Hepatocyte (in vitro differentiated cells): Measurements from ENCODE around the gene ZNF687. TPM values are rescaled to one million over a fixed set of nuclear protein-coding genes. Genes with fewer than 3 reads are reported as not detected.

ENCODE experiments used
- DNase-seq: peaks from one replicate; pipeline ENCODE4 v3.0.0-alpha.2; 2016; ENCODE audit warnings: low spot score
- H2AFZ ChIP-seq: fragments of 200-600 bp; sonication (generic); 2 replicates; pipeline ENCODE4 v1.6.0; 2016; ENCODE audit warnings: antibody characterized with exemption, mild to moderate bottlenecking
- H3K27ac ChIP-seq: fragments of 200-600 bp; sonication (generic); 2 replicates; pipeline ENCODE4 v1.5.1; 2016; ENCODE audit warnings: mild to moderate bottlenecking
- H3K27me3 ChIP-seq: fragments of 200-600 bp; sonication (generic); 2 replicates; pipeline ENCODE4 v1.6.1; 2016
- H3K36me3 ChIP-seq: fragments of 200-600 bp; sonication (generic); replicated peaks from 2 replicates; pipeline ENCODE4 v1.5.1; 2016; ENCODE audit warnings: low read depth; ENCODE audit not compliant: insufficient read depth
- H3K4me1 ChIP-seq: fragments of 200-600 bp; sonication (generic); 2 replicates; pipeline ENCODE4 v1.5.1; 2016; ENCODE audit warnings: mild to moderate bottlenecking, moderate library complexity; ENCODE audit not compliant: insufficient read depth
- H3K4me2 ChIP-seq: fragments of 200-600 bp; sonication (generic); 2 replicates; pipeline ENCODE4 v1.6.0; 2016
- H3K4me3 ChIP-seq: fragments of 200-600 bp; sonication (generic); 2 replicates; pipeline ENCODE4 v1.5.1; 2016; ENCODE audit warnings: mild to moderate bottlenecking
- H3K79me2 ChIP-seq: fragments of 200-600 bp; sonication (generic); 2 replicates; pipeline ENCODE4 v1.6.0; 2017; ENCODE audit warnings: mild to moderate bottlenecking
- H3K9me2 ChIP-seq: fragments of 200-600 bp; sonication (generic); replicated peaks from 2 replicates; pipeline ENCODE4 v1.6.0; 2017; ENCODE audit warnings: mild to moderate bottlenecking; ENCODE audit not compliant: insufficient read depth
- H3K9me3 ChIP-seq: fragments of 200-600 bp; sonication (generic); 2 replicates; pipeline ENCODE4 v1.5.1; 2016; ENCODE audit warnings: low read depth, mild to moderate bottlenecking
- H4K20me1 ChIP-seq: fragments of 200-600 bp; sonication (generic); 2 replicates; pipeline ENCODE4 v1.6.0; 2016; ENCODE audit warnings: mild to moderate bottlenecking; ENCODE audit not compliant: insufficient read depth, poor library complexity, severe bottlenecking
- EZH2 ChIP-seq: fragments of 200-600 bp; sonication (generic); IDR thresholded peaks from 2 replicates; pipeline ENCODE4 v1.6.1; 2016; ENCODE audit warnings: antibody characterized with exemption, mild to moderate bottlenecking, borderline replicate concordance
- EZH2phosphoT487 ChIP-seq: fragments of 200-600 bp; sonication (generic); IDR thresholded peaks from one replicate; pipeline ENCODE4 v1.6.1; 2018; ENCODE audit warnings: antibody characterized with exemption, mild to moderate bottlenecking, low read depth, moderate library complexity; ENCODE audit not compliant: unreplicated experiment, severe bottlenecking
- WGBS: methylation state at CpG from one replicate; pipeline ENCODE4 v1.1.6; 2016; ENCODE audit warnings: low lambda C conversion rate; ENCODE audit errors: missing lambda C conversion rate; 5-methylcytosine and 5-hydroxymethylcytosine counted together
- polyA plus RNA-seq: library from polyadenylated mRNA; unstranded; fragments of >200 nt; fragmentation: Nextera tagmentation; extraction: Ambion mirVana; gene quantifications from 2 replicates; pipeline ENCODE4 v1.2.1, GENCODE V29; 2016
- total RNA-seq: library from RNA; depleted of rRNA; stranded (reverse); fragments of >200 nt; gene quantifications from 2 replicates; pipeline ENCODE4 v1.2.3, GENCODE V29; 2014
- TF ChIP-seq, protein P1 (sequence below): fragments of 200-600 bp; sonication (generic); IDR thresholded peaks from 2 replicates; pipeline ENCODE4 v1.5.1; 2016; ENCODE audit warnings: antibody characterized with exemption, mild to moderate bottlenecking; ENCODE audit not compliant: poor library complexity

ZNF687 gene
- total and polyA plus RNA-seq, 2 experiments from 2014 or later, result 3.6 to 19.9 TPM

DNA sequence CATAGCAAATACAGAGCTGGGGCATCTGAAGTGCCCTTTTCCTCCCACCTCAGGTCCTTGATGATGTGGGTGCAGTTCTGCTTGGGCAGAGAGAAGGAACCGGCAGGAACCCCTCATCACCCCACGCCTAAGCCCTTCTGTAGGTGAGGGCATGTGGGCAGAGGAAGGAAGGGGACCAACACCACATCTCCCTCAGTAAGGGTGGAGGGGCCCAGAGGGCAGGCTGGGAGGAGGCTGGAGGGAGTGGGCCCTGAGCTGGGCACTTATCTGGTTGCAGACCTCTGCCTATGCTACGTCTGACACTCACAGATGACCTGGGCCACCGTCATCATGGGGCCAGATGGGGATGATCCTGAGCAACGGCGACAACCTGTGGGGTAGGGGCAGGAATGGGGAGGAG is 11.0 kb downstream of the ZNF687 start:
- Histone ChIP-seq H3K27ac (no peak overlapping the region), H3K36me3 (no peaks in the 10 kb centered on the region), H3K4me1 (no peaks in the 10 kb centered on the region), H3K4me2 (no peak overlapping the region), H3K9me3 (no peaks in the 10 kb centered on the region), H4K20me1 (no peaks in the 10 kb centered on the region), H3K79me2 (peaks cover 4% of the 10 kb centered on the region), H3K9me2 (no peaks in the 10 kb centered on the region), H2AFZ (no peak overlapping the region), H3K27me3 (no peaks in the 10 kb centered on the region), H3K4me3 (no peak overlapping the region)
- DNase-seq, result no peak
- 96% methylated on average over 6 of the region's 6 CpGs for WGBS
- TF ChIP-seq, protein P1, sequence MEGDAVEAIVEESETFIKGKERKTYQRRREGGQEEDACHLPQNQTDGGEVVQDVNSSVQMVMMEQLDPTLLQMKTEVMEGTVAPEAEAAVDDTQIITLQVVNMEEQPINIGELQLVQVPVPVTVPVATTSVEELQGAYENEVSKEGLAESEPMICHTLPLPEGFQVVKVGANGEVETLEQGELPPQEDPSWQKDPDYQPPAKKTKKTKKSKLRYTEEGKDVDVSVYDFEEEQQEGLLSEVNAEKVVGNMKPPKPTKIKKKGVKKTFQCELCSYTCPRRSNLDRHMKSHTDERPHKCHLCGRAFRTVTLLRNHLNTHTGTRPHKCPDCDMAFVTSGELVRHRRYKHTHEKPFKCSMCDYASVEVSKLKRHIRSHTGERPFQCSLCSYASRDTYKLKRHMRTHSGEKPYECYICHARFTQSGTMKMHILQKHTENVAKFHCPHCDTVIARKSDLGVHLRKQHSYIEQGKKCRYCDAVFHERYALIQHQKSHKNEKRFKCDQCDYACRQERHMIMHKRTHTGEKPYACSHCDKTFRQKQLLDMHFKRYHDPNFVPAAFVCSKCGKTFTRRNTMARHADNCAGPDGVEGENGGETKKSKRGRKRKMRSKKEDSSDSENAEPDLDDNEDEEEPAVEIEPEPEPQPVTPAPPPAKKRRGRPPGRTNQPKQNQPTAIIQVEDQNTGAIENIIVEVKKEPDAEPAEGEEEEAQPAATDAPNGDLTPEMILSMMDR, result no peak
- no peak for TF ChIP-seq EZH2
- TF ChIP-seq EZH2phosphoT487, result no peak

DNA sequence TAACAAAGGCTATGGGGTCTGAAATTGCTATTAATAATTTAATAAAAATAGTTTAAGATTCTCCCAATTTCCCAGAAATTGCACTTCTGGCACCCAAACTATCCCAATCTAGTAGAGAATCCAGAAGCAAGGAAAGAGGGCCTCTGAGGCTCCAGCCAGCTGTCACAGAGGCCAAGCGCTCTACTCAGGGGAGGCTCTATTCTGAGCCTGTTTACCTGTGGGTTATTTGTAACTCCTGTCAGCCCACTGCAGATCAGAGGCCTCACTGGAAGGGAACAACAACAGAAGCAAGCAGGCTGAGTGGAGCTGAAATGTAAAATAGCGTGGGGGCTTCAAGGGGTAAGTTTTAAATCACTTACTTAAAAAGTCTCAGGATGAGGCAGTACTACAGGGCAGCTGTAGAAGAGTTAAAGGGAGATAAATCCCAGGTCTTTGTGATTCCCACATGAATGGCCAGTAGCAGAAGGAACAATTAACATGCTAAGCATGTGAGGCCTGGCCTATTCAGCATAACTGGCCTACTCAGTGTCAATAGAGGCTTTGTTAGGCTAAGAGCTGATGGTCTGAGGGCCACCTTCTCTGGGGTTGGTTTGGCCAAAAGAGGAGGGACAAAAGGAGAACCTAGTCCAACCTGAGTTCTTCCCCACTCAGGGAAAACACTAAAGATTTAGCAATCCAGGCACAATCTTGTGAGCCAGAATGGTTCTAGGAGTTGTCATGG is 12.8 kb downstream of the ZNF687 start:
- H3K4me1 ChIP-seq, result no peaks in the 10 kb centered on the region
- H3K79me2 ChIP-seq, result no peaks in the 10 kb centered on the region
- H3K9me3 ChIP-seq, result no peaks in the 10 kb centered on the region
- no peak overlapping the region for H3K27ac ChIP-seq
- no peak for TF ChIP-seq EZH2phosphoT487
- TF ChIP-seq EZH2, result no peak
- TF ChIP-seq, protein P1, result no peak
- H3K4me2 ChIP-seq, result no peak overlapping the region
- H4K20me1 ChIP-seq, result no peaks in the 10 kb centered on the region
- H3K4me3 ChIP-seq, result no peak overlapping the region
- H3K9me2 ChIP-seq, result no peaks in the 10 kb centered on the region
- no peaks in the 10 kb centered on the region for H3K36me3 ChIP-seq
- DNase-seq, result no peak
- WGBS, result 88% methylated on average over 2 of the region's 2 CpGs
- H2AFZ ChIP-seq, result no peak overlapping the region
- no peaks in the 10 kb centered on the region for H3K27me3 ChIP-seq

DNA sequence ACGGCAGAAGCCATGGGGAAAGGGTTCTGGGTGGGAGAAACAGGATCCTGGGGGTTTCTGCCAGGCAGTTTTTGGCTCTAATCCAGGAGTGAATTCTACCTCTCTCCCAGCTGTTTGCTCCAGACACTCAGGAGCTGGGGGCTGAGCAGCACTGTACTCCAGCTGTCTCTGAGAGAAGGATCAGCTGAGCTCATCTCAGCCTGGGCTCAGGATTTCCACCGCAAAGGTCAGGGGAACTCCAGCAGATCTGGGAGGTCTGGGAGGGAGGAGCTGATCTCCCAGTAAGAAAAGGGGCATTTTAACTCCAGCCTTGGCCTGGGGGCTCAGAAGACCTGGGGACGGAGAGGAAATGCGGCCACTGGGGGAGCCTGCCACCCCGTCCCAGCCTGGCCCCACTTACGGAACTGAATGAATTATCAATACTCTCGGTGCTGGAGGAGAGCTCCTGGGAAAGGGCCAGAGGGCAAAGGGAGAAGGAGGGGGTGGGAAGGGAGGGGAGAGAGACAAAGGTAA is 27.8 kb downstream of the ZNF687 start:
- peak overlapping the region; percentile 60 for H3K4me2 ChIP-seq
- H3K36me3 ChIP-seq, result no peaks in the 10 kb centered on the region
- no peaks in the 10 kb centered on the region for H3K9me2 ChIP-seq
- H3K4me3 ChIP-seq, result no peak overlapping the region
- WGBS, result 49% methylated on average over 7 of the region's 7 CpGs
- DNase-seq, result peak; percentile 59
- no peaks in the 10 kb centered on the region for H4K20me1 ChIP-seq
- TF ChIP-seq, protein P1, result no peak
- TF ChIP-seq EZH2phosphoT487 (no peak), EZH2 (no peak)
- H3K79me2 ChIP-seq, result peaks cover 39% of the 10 kb centered on the region
- H2AFZ ChIP-seq, result no peak overlapping the region
- no peaks in the 10 kb centered on the region for H3K27me3 ChIP-seq
- H3K9me3 ChIP-seq, result no peaks in the 10 kb centered on the region
- peaks cover 53% of the 10 kb centered on the region for H3K4me1 ChIP-seq
- peak overlapping the region; percentile 90 for H3K27ac ChIP-seq
